ENCODE results near the gene CFHR1.

Gene CFHR1

GRCh38 chr1:196856053-196856452 lies 36.5 kb downstream of the CFHR1 start:
- Histone ChIP-seq H3K36me3 (ENCODE audit: low read length) (no peaks in the 10 kb centered on the region), H3K9me2 (replicated peaks; ENCODE audit: insufficient read depth, low read length) (no peaks in the 10 kb centered on the region), H2AFZ (ENCODE audit: low read depth, low read length, severe bottlenecking) (no peak overlapping the region), H3K9me3 (ENCODE audit: insufficient read depth, low read length) (no peaks in the 10 kb centered on the region), H3K9ac (ENCODE audit: low read length) (no peak overlapping the region), H4K20me1 (ENCODE audit: low read depth, low read length) (no peaks in the 10 kb centered on the region), H3K4me2 (ENCODE audit: low read depth, low read length, poor library complexity, severe bottlenecking) (no peak overlapping the region), H3F3A (ENCODE audit: insufficient read depth) (no peaks in the 10 kb centered on the region), H3K27ac (ENCODE audit: low read depth, low read length) (no peak overlapping the region), H3K4me3 (ENCODE audit: insufficient read depth, low read length, poor library complexity, severe bottlenecking) (no peak overlapping the region), H3K79me2 (ENCODE audit: insufficient read depth, low read length) (no peaks in the 10 kb centered on the region), H3K27me3 (ENCODE audit: low read length) (no peaks in the 10 kb centered on the region)
- TF ChIP-seq CTCF (IDR thresholded peaks at IDR 0.05; ENCODE audit: insufficient read depth, low read length, poor library complexity, severe bottlenecking), result no peak

GRCh38 chr1:196857188-196857587 lies 37.7 kb downstream of the CFHR1 start:
- H3K9ac ChIP-seq (ENCODE audit: low read length), result no peak overlapping the region
- no peaks in the 10 kb centered on the region for H4K20me1 ChIP-seq (ENCODE audit: low read depth, low read length)
- H3F3A ChIP-seq (ENCODE audit: insufficient read depth), result no peaks in the 10 kb centered on the region
- H2AFZ ChIP-seq (ENCODE audit: low read depth, low read length, severe bottlenecking), result no peak overlapping the region
- H3K9me3 ChIP-seq (ENCODE audit: insufficient read depth, low read length), result no peaks in the 10 kb centered on the region
- H3K4me3 ChIP-seq (ENCODE audit: insufficient read depth, low read length, poor library complexity, severe bottlenecking), result no peak overlapping the region
- no peak overlapping the region for H3K27ac ChIP-seq (ENCODE audit: low read depth, low read length)
- TF ChIP-seq EZH2phosphoT487 (conservative IDR thresholded peaks at IDR 0.05; ENCODE audit: low read length), result no peak
- TF ChIP-seq CTCF (IDR thresholded peaks at IDR 0.05; ENCODE audit: insufficient read depth, low read length, poor library complexity, severe bottlenecking), result no peak
- H3K27me3 ChIP-seq (ENCODE audit: low read length), result no peaks in the 10 kb centered on the region
- H3K9me2 ChIP-seq (replicated peaks; ENCODE audit: insufficient read depth, low read length), result no peaks in the 10 kb centered on the region
- no peaks in the 10 kb centered on the region for H3K79me2 ChIP-seq (ENCODE audit: insufficient read depth, low read length)
- H3K36me3 ChIP-seq (ENCODE audit: low read length), result no peaks in the 10 kb centered on the region
- H3K4me2 ChIP-seq (ENCODE audit: low read depth, low read length, poor library complexity, severe bottlenecking), result no peak overlapping the region

- Histone ChIP-seq H2AFZ (ENCODE audit: low read depth, low read length, severe bottlenecking) (no peak overlapping the region), H4K20me1 (ENCODE audit: low read depth, low read length) (no peaks in the 10 kb centered on the region), H3K27ac (ENCODE audit: low read depth, low read length) (no peak overlapping the region), H3K4me3 (ENCODE audit: insufficient read depth, low read length, poor library complexity, severe bottlenecking) (no peak overlapping the region), H3K27me3 (ENCODE audit: low read length) (no peaks in the 10 kb centered on the region), H3K79me2 (ENCODE audit: insufficient read depth, low read length) (no peaks in the 10 kb centered on the region), H3K36me3 (ENCODE audit: low read length) (no peaks in the 10 kb centered on the region), H3K4me2 (ENCODE audit: low read depth, low read length, poor library complexity, severe bottlenecking) (no peak overlapping the region), H3K9me3 (ENCODE audit: insufficient read depth, low read length) (no peaks in the 10 kb centered on the region), H3K9ac (ENCODE audit: low read length) (no peak overlapping the region), H3F3A (ENCODE audit: insufficient read depth) (no peaks in the 10 kb centered on the region), H3K9me2 (replicated peaks; ENCODE audit: insufficient read depth, low read length) (no peaks in the 10 kb centered on the region)
- TF ChIP-seq CTCF (IDR thresholded peaks at IDR 0.05; ENCODE audit: insufficient read depth, low read length, poor library complexity, severe bottlenecking) (no peak), EZH2phosphoT487 (conservative IDR thresholded peaks at IDR 0.05; ENCODE audit: low read length) (no peak)
These were observed 39.3 kb downstream of the CFHR1 start for GRCh38 chr1:196858811-196859210.

Data from SU-DHL-6 (cell line).